Measurements from ENCODE around the gene MAN2B1. TPM values are rescaled to one million over a fixed set of nuclear protein-coding genes. Genes with fewer than 3 reads are reported as not detected.

The MAN2B1 gene
- total and polyA plus RNA-seq, 2 of the 13 experiments (the other 11 are each of a cell fraction or from before 2014, with no cell fraction given): 23.6 to 23.8 TPM

DNA sequence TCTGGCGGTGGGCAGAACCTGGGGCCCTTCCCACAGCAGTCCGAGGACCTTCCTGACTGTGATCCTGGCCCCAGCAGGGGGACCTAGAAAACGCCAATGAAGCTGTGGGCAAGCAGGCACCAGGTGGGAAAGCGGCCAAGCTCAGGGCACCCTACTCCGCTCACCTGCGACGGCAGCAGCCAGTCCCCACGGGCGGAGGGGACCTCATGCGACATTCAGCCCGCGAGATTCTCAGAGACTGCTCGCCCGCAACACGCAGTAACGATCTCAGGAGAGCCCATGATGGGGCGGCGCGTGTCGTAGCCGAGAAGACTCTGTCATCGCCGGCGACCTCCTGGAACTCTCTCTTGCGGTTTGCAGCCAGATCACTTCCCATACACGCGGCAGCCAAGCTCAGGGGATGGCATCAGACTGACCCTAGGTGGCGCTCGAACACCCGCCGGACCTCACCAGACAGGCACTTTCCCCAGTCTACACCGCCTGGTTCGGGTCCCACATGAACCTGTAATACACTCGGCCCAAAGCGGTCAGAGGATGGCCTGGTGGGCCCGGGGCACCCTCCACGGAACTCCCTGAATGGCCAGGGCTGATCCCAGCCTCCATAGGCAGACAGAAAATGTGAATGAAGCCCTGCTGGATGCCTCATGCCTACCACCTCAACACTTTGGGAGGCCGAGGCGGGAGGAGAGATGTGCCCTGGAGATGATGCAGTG, 26.5 kb downstream of the MAN2B1 start (continued):
- TF ChIP-seq, protein P1, sequence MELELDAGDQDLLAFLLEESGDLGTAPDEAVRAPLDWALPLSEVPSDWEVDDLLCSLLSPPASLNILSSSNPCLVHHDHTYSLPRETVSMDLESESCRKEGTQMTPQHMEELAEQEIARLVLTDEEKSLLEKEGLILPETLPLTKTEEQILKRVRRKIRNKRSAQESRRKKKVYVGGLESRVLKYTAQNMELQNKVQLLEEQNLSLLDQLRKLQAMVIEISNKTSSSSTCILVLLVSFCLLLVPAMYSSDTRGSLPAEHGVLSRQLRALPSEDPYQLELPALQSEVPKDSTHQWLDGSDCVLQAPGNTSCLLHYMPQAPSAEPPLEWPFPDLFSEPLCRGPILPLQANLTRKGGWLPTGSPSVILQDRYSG (CRISPR knock-in tag; IDR thresholded peaks at IDR 0.05): no peak
- TF ChIP-seq ZNF652 (CRISPR knock-in tag; IDR thresholded peaks at IDR 0.05; ENCODE audit: borderline replicate concordance, low read depth) (no peak), CREB1 (IDR thresholded peaks at IDR 0.05) (peak; percentile 17; the same call in 1 of the 2 replicates), CREB1 (CRISPR knock-in tag; IDR thresholded peaks at IDR 0.05) (no peak), ZFY (CRISPR knock-in tag; IDR thresholded peaks at IDR 0.05) (peak; percentile 28; the same call in 1 of the 2 replicates), TRIM24 (CRISPR knock-in tag; IDR thresholded peaks at IDR 0.05) (no peak), MYNN (CRISPR knock-in tag; IDR thresholded peaks at IDR 0.05; ENCODE audit: low read depth) (no peak), YEATS2 (CRISPR knock-in tag; IDR thresholded peaks at IDR 0.05; ENCODE audit: borderline replicate concordance) (no peak), ZNF615 (CRISPR knock-in tag; IDR thresholded peaks at IDR 0.05; ENCODE audit: borderline replicate concordance) (no peak), TOE1 (CRISPR knock-in tag; IDR thresholded peaks at IDR 0.05) (no peak), PRMT3 (CRISPR knock-in tag; IDR thresholded peaks at IDR 0.05; ENCODE audit: borderline replicate concordance, low read depth) (no peak), HOXD1 (CRISPR knock-in tag; IDR thresholded peaks at IDR 0.05) (no peak), HNRNPUL1 (IDR thresholded peaks at IDR 0.05; ENCODE audit: low read depth, low read length) (no peak), EZH2 (conservative IDR thresholded peaks at IDR 0.05; ENCODE audit: low read depth, low read length) (no peak), REL (CRISPR knock-in tag; conservative IDR thresholded peaks at IDR 0.05) (no peak), RBM39 (IDR thresholded peaks at IDR 0.05; ENCODE audit: low read depth, low read length, poor library complexity, severe bottlenecking) (no peak), KDM1A (CRISPR knock-in tag; IDR thresholded peaks at IDR 0.05) (no peak), ZFP37 (CRISPR knock-in tag; IDR thresholded peaks at IDR 0.05; ENCODE audit: borderline replicate concordance) (no peak), ZNF772 (CRISPR knock-in tag; IDR thresholded peaks at IDR 0.05) (no peak), ZNF570 (CRISPR knock-in tag; IDR thresholded peaks at IDR 0.05; ENCODE audit: borderline replicate concordance) (no peak), MAFF (IDR thresholded peaks at IDR 0.05; ENCODE audit: low read depth, low read length) (no peak), KAT2B (IDR thresholded peaks at IDR 0.05; ENCODE audit: borderline replicate concordance, low read depth, low read length) (no peak), ZNF543 (CRISPR knock-in tag; IDR thresholded peaks at IDR 0.05) (no peak), SP2 (CRISPR knock-in tag; IDR thresholded peaks at IDR 0.05) (no peak), KDM2A (CRISPR knock-in tag; IDR thresholded peaks at IDR 0.05; ENCODE audit: borderline replicate concordance, low read depth) (no peak; the same call in 1 of the 2 replicates), SMAD1 (CRISPR knock-in tag; IDR thresholded peaks at IDR 0.05; ENCODE audit: borderline replicate concordance, low read depth) (no peak), MLLT10 (CRISPR knock-in tag; IDR thresholded peaks at IDR 0.05) (no peak), NR2F6 (IDR thresholded peaks at IDR 0.05) (no peak), NR2F6 (CRISPR knock-in tag; IDR thresholded peaks at IDR 0.05) (0 out of 2 replicates have a peak, but pooled peaks have one; percentile 30), IRX3 (CRISPR knock-in tag; IDR thresholded peaks at IDR 0.05; ENCODE audit: borderline replicate concordance, low read depth) (no peak)
- TF ChIP-seq, protein P2, sequence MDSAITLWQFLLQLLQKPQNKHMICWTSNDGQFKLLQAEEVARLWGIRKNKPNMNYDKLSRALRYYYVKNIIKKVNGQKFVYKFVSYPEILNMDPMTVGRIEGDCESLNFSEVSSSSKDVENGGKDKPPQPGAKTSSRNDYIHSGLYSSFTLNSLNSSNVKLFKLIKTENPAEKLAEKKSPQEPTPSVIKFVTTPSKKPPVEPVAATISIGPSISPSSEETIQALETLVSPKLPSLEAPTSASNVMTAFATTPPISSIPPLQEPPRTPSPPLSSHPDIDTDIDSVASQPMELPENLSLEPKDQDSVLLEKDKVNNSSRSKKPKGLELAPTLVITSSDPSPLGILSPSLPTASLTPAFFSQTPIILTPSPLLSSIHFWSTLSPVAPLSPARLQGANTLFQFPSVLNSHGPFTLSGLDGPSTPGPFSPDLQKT (CRISPR knock-in tag; IDR thresholded peaks at IDR 0.05; ENCODE audit: borderline replicate concordance): no peak
- TF ChIP-seq, protein P3, sequence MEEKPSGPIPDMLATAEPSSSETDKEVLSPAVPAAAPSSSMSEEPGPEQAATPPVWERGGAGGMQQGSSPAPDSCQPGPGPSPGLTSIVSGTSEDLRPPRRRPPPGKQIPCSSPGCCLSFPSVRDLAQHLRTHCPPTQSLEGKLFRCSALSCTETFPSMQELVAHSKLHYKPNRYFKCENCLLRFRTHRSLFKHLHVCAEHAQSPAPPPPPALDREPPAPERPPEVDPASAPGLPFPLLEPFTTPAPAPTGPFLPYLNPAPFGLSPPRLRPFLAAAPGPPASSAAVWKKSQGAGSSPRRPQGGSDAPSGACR (CRISPR knock-in tag; IDR thresholded peaks at IDR 0.05): no peak

Measured in HepG2 (cell line).